GM21723 (cell line): ENCODE results near the gene LALBA.
"Not testable (repeated sequence)": the region's sequence is repeated elsewhere in the genome, so short reads cannot be mapped to it uniquely, and the experiment has no call there.

ENCODE experiments used
- ATAC-seq: cut with Tn5 transposase; IDR thresholded peaks from one replicate; pipeline ENCODE4 v1.9.1; 2021; ENCODE audit warnings: mild to moderate bottlenecking, moderate library complexity; ENCODE audit not compliant: unreplicated experiment

Gene LALBA

DNA sequence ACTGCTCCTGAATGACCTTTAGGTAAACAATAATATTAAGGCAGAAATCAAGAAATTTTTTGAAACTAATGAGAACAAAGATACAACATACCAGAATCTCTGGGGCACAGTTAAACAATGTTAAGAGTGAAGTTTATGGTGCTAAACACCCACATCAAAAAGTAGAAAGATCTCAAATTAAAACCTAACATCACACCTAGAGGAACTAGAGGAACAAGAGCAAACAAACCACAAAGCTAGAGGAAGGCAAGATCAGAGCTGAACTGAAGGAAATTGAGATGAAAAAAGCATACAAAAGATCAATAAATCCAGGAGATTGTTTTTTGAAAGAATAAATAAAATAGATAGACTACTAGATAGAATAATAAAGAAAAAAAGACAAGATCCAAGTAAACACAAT is 37.2 kb downstream of the LALBA start:
- no peak for ATAC-seq

DNA sequence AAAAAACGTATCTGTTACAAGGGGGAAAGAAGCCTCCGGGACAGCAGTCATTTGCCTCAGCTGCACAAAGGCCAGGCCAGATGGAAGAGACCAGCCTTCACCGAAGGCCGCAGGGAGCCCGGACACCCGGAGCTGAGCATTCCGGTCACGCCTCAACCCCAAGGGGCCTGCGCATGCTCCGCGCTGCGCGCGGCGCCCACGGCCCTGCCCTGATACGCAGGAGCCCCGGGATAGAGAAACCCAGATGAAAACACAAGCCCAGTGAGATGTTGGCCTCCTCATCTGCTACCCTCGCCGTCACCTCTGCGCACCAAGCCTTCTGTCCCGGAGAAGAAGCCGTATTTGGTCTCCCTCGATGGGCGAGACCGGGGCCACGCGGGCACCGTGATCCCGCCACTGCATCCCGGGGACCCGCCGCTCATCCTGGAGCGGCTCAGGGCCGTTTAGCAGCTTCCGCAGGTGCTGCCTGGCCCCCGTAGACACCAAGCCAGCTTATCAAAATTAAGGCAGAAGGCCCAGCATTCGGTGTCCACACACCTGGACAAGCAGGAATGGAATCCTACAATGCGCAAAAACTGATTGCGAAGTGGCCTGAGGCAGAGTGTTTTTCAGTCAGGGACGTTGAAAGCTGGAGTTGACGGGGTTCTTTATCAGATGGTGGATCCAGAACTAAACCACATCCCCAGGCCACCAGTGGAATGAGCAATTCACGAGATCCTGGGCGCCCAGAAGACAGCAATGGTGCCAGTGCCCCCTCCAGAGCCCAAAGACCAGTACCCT is 41.8 kb downstream of the LALBA start:
- no peak for ATAC-seq

DNA sequence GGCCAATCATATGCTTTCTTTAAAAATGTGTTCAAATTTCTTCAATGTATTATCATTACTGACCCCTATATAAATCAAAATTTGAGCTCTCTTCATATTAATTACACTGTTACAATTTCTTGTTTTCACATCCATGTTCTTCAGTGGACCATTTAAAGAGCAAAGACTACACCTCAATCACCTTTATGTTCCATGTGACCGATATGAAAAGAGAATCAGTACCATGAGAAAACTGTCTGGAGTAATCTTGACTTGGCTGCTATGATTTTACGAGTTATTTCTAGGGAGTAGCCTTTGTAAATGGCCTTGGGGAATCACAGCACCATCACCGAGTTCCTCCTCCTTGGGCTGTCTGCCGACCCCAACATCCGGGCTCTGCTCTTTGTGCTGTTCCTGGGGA is 44.5 kb downstream of the LALBA start, which contains the start of gene OR8S1:
Gene OR8S1 (plus strand): TSS at position 301 of the 400 bp plus-strand sequence. CDS start 0 bp downstream, at position 301.
- ATAC-seq, result no peak

DNA sequence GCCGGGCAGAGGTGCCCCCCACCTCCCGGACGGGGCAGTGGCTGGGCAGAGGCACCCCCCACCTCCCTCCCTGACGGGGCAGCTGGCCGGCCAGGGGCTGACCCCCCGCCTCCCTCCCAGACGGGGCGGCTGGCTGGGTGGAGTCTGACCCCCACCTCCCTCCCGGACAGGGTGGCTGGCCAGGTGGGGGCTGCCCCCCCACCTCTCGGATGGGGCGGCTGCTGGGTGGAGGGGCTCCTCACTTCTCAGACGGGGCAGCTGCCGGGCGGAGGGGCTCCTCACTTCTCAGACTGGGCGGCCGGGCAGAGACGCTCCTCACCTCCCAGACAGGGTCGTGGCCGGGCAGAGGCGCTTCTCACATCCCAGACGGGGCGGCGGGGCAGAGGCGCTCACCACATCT is 49.5 kb downstream of the LALBA start:
- ATAC-seq, result not testable (repeated sequence)
